HG02798 (cell line): ENCODE data around the gene SFN.
A peak's percentile ranks its signal among the peaks of the same experiment; 100 is the strongest.
"Not testable (repeated sequence)": the region's sequence is repeated elsewhere in the genome, so short reads cannot be mapped to it uniquely, and the experiment has no call there.

Source experiments
- ATAC-seq: cut with Tn5 transposase; IDR thresholded peaks from one replicate; pipeline ENCODE4 v1.9.1; 2021; ENCODE audit warnings: mild to moderate bottlenecking; ENCODE audit not compliant: unreplicated experiment, poor library complexity

SFN gene

DNA sequence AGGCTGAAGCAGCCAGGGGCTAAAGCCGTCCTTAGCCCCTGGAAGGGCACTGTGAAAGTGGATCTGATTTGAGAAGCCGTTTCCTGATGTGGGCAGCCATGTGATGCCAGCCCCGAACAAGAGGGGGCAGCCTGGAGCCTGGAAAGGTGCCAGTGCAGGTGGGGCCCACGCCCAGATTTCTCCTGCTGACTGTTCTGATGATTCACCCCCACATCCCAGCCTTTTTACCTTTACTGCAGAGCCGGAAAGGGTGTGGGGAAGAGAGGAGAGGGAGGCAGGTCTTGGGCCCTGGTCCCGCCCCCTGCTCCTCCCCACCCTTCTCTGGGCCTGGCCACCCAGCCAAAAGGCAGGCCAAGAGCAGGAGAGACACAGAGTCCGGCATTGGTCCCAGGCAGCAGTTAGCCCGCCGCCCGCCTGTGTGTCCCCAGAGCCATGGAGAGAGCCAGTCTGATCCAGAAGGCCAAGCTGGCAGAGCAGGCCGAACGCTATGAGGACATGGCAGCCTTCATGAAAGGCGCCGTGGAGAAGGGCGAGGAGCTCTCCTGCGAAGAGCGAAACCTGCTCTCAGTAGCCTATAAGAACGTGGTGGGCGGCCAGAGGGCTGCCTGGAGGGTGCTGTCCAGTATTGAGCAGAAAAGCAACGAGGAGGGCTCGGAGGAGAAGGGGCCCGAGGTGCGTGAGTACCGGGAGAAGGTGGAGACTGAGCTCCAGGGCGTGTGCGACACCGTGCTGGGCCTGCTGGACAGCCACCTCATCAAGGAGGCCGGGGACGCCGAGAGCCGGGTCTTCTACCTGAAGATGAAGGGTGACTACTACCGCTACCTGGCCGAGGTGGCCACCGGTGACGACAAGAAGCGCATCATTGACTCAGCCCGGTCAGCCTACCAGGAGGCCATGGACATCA is at the start of gene SFN:
Gene SFN, plus strand, starts transcription at position 369 of the 904 bp plus-strand sequence. Its CDS starts 64 bp downstream, at position 433.
- no peak for ATAC-seq

- no peak for ATAC-seq
Observed at GRCh38 chr1:26814377-26814776, 48.6 kb upstream of the SFN start.

DNA sequence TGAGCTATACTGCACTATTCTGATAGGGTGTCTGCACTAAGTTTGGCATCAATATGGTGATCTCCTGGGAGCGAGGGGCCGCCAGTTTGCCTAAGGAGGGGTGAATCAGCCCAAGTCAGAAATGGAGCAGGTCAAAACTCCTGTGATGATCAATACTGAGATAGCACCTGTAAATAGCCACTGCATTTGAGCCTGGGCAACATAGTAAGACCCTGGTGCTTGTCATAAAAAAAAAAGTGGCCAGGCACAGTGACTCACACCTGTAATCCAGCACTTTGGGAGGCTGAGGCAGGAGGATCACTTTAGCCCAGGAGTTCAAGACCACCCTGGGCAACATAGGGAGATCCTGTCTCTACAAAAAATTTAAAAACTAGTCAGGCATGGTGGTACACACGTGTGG is 48.1 kb upstream of the SFN start:
- ATAC-seq, result no peak

DNA sequence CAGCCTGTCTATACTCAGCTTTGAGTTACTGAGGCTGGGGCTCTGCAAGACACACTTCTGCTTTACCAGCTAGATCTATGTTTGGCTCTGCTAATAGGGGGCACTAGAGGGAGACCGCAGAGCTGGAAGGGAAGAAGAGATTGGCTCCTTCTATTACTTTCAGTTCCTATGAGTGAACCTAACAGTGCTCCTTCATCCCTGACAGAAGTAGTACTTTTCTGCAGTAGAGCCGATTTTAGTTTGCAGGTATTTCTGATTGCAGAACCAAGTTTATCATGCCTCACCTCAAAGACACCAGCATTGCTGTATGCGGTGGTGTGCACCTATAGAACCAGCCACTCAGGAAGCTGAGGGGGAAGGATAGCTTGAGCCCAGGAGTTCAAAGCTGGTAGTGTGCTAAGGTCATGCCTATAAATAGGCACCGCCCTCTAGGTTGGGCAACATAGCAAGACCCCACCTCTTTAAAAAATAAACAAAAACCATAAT is 42.1 kb upstream of the SFN start:
- peak; percentile 87 for ATAC-seq

DNA sequence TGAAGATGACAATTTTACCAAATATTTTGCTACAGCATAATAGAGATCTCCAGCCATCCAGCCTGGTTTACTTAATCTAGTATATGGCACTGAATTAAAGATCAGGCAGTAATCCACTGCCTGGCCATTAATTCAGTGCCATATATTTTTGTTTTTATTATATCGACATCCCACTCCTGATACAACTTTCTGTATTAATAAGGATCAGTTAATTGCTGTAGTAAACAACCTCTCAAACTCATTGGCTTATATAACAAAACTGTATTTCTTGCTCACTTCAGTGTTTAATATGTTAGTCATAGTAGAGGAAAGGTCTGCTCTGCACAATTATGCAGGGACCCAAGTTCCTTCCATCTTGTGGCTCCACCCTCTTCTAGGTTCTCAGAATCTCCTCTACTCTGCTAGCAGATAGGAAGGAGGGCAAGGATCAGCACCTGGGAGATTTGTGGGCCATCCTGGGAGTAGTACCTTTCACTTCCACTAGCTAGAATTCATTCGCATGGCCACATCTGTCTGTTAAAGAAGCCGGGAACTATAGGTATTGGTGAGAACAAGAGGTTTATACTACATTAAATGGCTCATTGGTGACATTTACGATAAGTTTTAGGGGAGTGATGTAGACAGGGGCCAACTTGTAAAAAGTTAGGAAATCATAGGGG is 40.1 kb upstream of the SFN start:
- ATAC-seq, result no peak

DNA sequence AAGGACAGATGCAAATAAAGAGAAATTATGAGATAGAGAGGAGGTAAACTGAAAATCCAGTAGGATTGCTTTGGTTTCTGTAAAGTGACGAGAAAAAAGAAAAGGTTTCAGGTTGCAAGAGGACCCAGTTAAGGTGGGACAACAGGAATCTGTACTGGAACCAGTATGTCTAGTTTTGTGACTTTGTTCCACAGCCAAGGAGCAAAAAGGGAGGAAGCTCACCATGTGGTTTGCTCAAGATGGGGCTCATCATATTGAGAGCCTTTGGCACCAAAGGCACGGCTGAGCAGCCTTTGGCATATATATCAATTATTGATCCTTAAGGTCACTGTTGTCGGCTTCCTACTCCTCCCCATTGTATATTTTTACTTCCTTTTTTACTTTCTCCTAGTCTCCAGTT is 38.2 kb upstream of the SFN start:
- ATAC-seq, result no peak

- peak; percentile 84 for ATAC-seq
Observed at GRCh38 chr1:26826261-26827105, 36.5 kb upstream of the SFN start, which contains the start of gene ZDHHC18. Gene ZDHHC18 (plus strand): TSS chr1:26826688. CDS start chr1:26826805, 117 bp downstream.

DNA sequence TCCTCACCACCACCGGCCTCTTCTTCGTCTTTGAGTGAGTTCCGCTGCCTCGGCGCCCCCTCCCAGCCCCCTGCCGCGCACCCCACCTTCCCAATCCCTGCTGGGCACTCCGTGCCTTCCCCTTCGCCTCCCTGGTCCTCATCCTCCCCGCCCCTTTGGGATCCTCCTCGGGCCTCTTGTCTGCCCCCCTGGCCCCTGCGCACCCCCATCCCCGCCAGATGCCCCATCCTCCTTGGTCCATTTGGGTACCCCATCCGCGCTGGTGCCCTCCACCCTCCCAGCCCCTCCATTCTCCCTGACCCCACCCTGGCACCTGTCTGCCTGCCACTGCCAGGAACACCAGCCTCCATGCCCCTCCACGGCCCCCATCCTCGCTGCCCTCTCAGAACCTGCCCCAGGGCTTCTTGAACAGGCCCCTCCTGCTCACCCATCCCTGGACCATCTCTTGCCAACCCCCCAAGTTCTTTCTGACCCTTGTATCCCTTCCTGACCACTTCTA is 35.8 kb upstream of the SFN start:
- no peak for ATAC-seq

DNA sequence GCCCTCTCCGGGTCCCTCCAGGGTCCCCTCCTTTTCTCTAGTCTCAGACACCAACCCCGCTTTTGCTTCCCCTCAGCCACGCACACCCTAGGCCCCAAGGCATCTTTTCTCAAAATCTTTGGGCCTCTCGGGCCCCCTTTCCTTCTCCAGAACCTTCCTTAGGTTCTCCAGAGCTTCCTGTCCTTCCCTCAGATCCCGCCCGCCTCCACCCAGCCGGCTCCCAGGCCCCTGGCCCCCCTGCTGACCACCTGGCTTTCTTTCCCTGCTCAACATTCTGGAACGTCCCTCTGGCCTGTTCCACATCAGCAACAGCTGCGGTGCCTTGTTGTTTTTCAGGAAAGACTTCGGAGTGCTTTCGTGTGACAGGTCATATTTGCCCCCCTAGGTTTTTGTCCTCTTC is 35.3 kb upstream of the SFN start:
- ATAC-seq, result no peak

- no peak for ATAC-seq
Observed at GRCh38 chr1:26828411-26828991, 34.4 kb upstream of the SFN start.

DNA sequence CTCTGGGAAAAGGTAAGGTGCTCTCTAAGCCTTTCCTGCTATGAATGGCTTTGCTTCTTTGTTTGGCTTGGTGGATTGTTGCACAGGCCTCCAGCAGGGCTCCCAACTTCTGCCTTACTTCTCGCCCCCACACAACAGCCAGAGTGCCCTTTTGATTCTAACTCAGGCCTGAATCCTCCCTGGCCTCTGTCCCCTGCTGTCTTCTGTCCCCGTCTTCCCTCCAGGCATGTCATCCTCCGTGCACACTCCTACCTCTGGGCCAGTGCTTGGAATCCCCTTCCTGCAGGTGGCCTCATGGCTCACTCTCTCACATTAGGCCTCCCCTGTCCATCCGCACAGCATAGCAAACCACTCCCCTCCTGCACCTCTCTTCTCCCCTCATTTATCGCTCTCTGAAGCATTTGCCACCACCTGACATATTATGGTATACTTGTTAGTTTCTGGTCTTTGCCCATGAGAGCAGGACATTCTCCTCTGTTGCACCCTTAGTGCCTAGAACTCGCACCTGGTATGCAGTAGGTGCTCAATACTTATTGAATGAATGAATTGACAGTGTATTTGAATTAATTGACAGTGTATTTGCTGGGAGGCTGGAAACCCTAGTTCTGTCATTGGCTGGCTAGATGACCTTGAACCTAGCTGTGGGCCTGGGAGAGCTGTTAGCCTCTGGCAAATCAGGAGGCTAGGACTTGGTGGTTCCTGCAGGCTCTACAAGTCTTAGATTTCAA is 33.6 kb upstream of the SFN start:
- ATAC-seq, result no peak

DNA sequence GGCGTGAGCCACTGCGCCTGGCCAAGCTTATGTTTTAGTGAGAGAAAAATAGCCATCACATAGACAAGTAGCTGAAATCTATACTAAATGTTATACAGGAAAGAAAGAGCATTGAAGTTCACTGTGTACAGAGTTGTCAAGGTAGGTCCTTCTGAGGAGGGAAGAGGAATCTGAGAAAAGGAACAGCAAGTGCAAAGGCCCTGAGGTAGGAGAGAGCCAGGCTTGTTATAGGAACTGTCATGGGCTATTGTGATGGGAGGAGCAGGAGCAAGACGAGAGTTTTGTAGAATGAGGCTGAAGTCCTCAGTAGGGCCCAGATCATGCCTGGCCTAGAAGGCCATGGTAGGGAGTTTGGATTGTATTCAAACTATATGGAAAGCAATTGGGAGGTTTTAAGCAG is 31.9 kb upstream of the SFN start:
- no peak for ATAC-seq

DNA sequence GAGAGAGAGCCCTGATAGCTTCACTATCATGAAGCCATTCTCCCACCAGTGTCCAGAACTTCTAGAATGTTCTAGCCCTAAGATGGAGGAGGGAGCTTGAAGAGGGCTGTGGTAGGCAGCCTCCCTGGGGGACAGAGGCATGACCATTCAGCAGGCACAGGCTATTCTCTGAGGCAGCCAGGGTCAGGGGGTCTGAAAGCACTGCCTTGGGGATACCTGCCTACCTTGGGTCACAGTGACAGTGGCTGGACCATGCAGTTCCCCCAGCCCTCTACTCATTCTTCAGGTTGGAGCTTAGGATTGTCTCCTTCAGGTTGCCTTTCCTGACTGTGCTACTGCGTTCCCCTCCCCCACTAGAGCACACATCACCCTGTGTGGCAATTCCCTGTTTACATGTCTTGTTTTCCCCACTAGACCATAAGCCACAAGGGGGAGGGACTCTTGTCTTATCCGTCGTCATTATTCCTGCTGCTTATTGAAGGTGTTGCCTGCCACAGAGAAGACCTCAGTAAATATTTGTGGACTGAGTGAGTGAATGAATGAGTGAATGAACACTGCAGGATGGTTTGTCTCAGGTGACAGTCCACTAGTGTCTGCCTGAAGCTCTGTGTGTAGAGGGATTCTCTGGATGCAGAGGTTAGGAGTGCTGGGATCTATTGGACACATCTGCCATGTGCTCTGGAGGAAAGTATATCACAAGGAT is 31.3 kb upstream of the SFN start:
- ATAC-seq, result no peak

- no peak for ATAC-seq
Observed at GRCh38 chr1:26832249-26832960, 30.5 kb upstream of the SFN start.

DNA sequence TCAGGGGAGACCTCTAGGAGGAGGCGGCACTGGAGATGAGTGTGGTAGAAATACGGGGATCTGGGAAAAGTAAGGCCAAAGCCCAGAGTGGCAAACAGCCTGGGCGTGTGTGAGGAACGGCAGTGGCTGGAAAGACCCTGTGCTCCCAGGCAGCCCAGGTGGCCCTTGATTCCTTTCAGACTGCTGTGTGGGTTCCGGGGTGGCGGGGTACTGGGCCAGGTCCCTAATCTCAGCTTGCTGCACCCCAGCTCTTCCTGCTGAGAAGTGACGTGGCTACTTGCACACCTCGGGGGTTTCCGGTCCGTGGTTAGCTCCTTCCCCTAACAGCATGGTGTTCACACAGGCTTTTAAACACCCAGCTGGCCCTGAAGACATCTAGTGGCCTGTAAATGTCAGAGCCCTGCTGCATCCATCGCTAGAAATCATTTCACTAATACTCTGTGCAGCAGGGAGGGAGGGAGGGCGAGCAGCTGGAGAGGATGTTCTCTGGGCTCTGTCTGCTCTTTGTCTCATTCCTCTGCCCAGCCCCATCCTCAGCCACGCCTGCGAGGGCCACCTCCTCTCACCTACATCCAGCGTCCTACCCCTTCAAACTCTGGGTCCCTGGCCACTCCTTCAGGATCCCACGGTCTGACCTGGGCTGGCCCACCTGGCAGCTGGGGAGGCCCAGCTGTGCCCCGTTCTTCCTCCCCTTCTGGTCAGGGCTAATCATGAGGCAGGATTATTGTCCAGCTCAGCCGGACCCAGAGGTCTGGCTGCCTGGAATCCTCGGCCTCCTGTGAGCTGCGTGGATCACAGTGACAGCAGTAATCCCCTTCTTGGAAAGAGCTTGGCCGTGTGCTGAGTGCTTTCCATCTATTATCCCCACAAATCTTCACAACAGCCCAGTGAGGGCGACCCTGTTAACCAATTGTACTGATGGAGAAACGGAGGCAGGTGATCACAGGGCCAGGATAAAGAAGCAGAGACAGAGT is 29.2 kb upstream of the SFN start:
- peak; percentile 89 for ATAC-seq

GRCh38 chr1:26837665-26838064 is 25.3 kb upstream of the SFN start:
- not testable (repeated sequence) for ATAC-seq
